Chondrocyte (in vitro differentiated cells): ENCODE data around the gene NKX3-2. TPM values are rescaled to one million over a fixed set of nuclear protein-coding genes. Genes with fewer than 3 reads are reported as not detected.

Experiments used
- DNase-seq: peaks from one replicate; pipeline ENCODE4 v3.0.0; 2021; ENCODE audit warnings: mixed read lengths, low spot score
- H3K27ac Mint-ChIP-seq: one replicate; pipeline ENCODE4 v1.8.0; 2021; ENCODE audit warnings: mild to moderate bottlenecking, moderate library complexity, mixed read lengths; ENCODE audit not compliant: unreplicated experiment
- H3K27me3 Mint-ChIP-seq: 2 replicates; pipeline ENCODE4 v1.8.0; 2021; ENCODE audit warnings: low read depth, mixed read lengths
- H3K36me3 Mint-ChIP-seq: 2 replicates; pipeline ENCODE4 v1.8.0; 2021; ENCODE audit warnings: low read depth, mixed read lengths
- H3K4me1 Mint-ChIP-seq: 2 replicates; pipeline ENCODE4 v1.8.0; 2021; ENCODE audit warnings: low read depth, mild to moderate bottlenecking, mixed read lengths
- H3K4me3 Mint-ChIP-seq: one replicate; pipeline ENCODE4 v1.8.0; 2021; ENCODE audit warnings: mild to moderate bottlenecking, moderate library complexity, mixed read lengths; ENCODE audit not compliant: unreplicated experiment
- H3K9me3 Mint-ChIP-seq: 2 replicates; pipeline ENCODE4 v1.8.0; 2021; ENCODE audit warnings: low read depth, mixed read lengths
- CTCF ChIP-seq: fragments of 200-600 bp; sonication (generic); IDR thresholded peaks from 2 replicates; pipeline ENCODE4 v1.5.0; 2021; ENCODE audit warnings: antibody characterized with exemption, mild to moderate bottlenecking, moderate library complexity
- total RNA-seq: library from RNA; stranded (reverse); gene quantifications from 3 replicates; pipeline ENCODE4 v1.2.1, GENCODE V29; 2021

The NKX3-2 gene
- total RNA-seq, 1 donor from 2014 or later = 2.4 TPM

- H3K4me3 Mint-ChIP-seq = peak overlapping the region; percentile 65
- H3K36me3 Mint-ChIP-seq = peaks cover 3% of the 10 kb centered on the region
- H3K27me3 Mint-ChIP-seq = peaks cover 41% of the 10 kb centered on the region
- DNase-seq = no peak
- no peak overlapping the region for H3K27ac Mint-ChIP-seq
- no peak for TF ChIP-seq CTCF
- peaks cover 7% of the 10 kb centered on the region for H3K9me3 Mint-ChIP-seq
- peaks cover 31% of the 10 kb centered on the region for H3K4me1 Mint-ChIP-seq
Measured at GRCh38 chr4:13546142-13546940, 2.0 kb upstream of the NKX3-2 start.

GRCh38 chr4:13545394-13545808, 1.1 kb upstream of the NKX3-2 start:
- no peak for TF ChIP-seq CTCF
- H3K4me1 Mint-ChIP-seq = peaks cover 31% of the 10 kb centered on the region
- peaks cover 2% of the 10 kb centered on the region for H3K36me3 Mint-ChIP-seq
- H3K9me3 Mint-ChIP-seq = no peaks in the 10 kb centered on the region
- no peak for DNase-seq
- H3K27ac Mint-ChIP-seq = no peak overlapping the region
- peaks cover 37% of the 10 kb centered on the region for H3K27me3 Mint-ChIP-seq
- peak overlapping the region; percentile 79 for H3K4me3 Mint-ChIP-seq

- no peak for TF ChIP-seq CTCF
- Mint-ChIP-seq H3K4me1 (peaks cover 31% of the 10 kb centered on the region), H3K27ac (peak overlapping the region; percentile 74), H3K9me3 (no peaks in the 10 kb centered on the region), H3K27me3 (peaks cover 35% of the 10 kb centered on the region), H3K36me3 (peaks cover 2% of the 10 kb centered on the region), H3K4me3 (peak overlapping the region; percentile 79)
- peak; percentile 95 for DNase-seq
Measured at GRCh38 chr4:13544606-13545393, 492 bp upstream of the NKX3-2 start.

- Mint-ChIP-seq H3K27me3 (peaks cover 36% of the 10 kb centered on the region), H3K27ac (no peak overlapping the region), H3K4me1 (peaks cover 30% of the 10 kb centered on the region), H3K9me3 (no peaks in the 10 kb centered on the region), H3K4me3 (peak overlapping the region; percentile 79), H3K36me3 (peaks cover 2% of the 10 kb centered on the region)
- no peak for DNase-seq
- no peak for TF ChIP-seq CTCF
Measured at GRCh38 chr4:13543032-13543838, 1.1 kb downstream of the NKX3-2 start.

- Mint-ChIP-seq H3K27me3 (peaks cover 42% of the 10 kb centered on the region), H3K27ac (no peak overlapping the region), H3K36me3 (peaks cover 2% of the 10 kb centered on the region), H3K4me3 (peak overlapping the region; percentile 16), H3K9me3 (no peaks in the 10 kb centered on the region), H3K4me1 (peaks cover 30% of the 10 kb centered on the region)
- DNase-seq = no peak
- no peak for TF ChIP-seq CTCF
Measured at GRCh38 chr4:13542577-13543031, 1.7 kb downstream of the NKX3-2 start.
